Activated CD8-positive, alpha-beta memory T cell treated with anti-CD3 and anti-CD28 coated beads, Interleukin-2, amount 50 U/mL, for 24 hours (primary cell): ENCODE data around the gene SLC35G3.
"Not testable (repeated sequence)": the region's sequence is repeated elsewhere in the genome, so short reads cannot be mapped to it uniquely, and the experiment has no call there.

Experiments used
- DNase-seq: peaks from one replicate; pipeline ENCODE4 v3.0.0-alpha.2; 2020; ENCODE audit errors: extremely low read depth

The SLC35G3 gene

DNA sequence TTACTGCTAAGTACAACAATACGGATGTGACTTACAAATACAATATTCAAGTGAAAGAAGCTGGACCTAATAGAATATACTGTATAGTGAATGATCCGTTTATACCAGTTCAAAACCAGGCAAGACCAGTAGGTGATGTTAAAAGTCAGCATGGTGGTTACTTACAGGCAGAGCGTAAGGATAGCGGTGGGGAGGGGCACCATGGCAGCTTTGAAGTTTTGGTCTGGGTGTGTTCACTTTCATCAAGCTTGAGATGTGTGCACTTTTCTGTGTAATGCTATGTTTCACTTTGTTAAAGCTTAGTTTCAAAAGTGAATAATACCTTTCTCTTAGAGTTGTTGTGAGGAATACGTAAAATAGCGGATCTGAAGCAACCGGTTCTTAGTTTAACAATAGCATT, 16.5 kb upstream of the SLC35G3 start:
- DNase-seq, result no peak

DNA sequence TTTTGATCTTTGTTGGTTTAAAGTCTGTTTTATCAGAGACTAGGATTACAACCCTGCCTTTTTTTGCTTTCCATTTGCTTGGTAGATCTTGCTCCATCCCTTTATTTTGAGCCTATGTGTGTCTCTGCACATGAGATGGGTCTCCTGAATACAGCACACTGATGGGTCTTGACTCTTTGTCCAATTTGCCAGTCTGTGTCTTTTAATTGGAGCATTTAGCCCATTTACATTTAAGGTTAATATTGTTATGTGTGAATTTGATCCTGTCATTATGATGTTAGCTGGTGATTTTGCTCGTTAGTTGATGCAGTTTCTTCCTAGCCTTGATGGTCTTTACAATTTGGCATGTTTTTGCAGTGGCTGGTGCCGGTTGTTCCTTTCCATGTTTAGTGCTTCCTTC, 8.4 kb upstream of the SLC35G3 start:
- not testable (repeated sequence) for DNase-seq

DNA sequence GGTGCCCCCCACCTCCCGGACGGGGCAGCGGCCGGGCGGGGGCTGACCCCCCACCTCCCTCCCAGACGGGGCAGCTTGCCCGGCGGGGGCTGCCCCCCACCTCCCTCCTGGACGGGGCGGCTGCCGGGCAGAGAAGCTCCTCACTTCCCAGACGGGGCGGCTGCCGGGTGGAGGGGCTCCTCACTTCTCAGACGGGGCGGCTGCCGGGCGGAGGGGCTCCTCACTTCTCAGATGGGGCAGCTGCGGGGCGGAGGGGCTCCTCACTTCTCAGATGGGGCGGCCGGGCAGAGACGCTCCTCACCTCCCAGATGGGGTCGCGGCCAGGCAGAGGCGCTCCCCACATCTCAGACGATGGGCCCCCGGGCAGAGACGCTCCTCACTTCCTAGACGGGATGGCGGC, 869 bp upstream of the SLC35G3 start:
- DNase-seq, result not testable (repeated sequence)

DNA sequence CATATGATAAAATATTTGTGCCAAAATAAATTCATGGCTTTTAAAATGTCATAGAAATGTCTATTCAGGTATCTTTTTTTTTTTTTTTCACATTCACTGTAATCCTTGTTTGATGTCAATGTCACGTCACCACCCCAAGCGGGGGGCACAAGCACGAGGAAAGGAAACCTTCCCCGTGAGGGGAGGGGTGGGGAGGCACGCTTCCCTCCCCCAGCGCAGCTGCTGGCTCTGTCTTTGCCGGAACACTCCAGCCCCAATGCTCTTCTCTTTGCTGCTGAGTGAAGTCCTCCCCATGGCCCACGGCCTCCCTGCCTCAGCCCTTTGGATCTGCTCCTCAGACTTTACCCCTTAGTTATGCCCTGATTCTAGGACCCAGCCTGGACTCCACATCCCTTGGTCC, 1.5 kb downstream of the SLC35G3 start:
- no peak for DNase-seq

DNA sequence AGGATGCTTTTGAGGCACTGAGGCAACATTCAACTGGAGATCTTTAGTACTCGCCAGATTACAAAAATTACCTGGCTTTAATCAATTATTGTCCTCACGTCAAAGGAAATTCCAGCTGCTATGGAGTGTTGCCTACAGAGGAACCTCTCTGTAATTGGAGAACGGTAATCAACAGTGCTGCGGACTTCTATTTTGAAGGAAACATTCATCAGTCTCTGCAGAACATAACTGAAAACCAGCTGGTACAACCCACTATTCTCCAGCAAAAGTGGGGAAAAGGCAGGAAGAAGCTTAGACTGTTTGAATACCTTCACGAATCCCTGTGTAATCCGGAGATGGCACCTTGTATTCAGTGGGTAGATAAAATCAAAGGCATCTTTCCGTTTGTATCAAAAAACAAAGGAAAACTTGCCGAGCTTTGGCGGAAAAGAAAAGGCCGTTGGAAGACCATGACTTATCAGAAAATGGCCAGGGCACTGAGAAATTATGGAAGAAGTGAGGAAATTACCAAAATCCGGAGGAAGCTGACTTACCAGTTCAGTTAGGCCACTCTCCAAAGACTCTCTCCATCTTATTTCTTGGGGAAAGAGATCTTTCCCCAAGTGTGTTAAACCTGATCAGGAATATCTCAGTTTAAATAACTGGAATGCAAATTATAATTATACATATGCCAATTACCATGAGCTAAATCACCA, 3.0 kb downstream of the SLC35G3 start:
- no peak for DNase-seq

DNA sequence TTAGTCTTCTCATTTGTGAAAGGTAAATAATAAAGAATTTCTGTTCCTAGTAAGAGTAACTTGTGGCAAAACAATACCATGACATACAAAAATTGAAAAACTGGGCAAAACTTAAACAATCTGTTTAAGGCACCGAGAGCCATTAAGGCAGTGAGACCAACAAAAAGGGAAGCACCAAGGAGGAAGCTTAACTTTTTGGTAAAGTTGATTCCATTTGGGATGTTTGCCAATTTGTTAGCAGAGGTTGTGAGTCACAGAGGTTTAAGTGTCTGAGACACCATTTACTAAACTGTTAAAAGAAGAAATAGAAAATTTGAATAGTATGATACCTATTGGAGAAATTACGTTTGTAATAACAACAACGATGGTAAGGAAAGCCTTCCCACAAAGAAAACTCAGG, 4.9 kb downstream of the SLC35G3 start:
- DNase-seq, result no peak

DNA sequence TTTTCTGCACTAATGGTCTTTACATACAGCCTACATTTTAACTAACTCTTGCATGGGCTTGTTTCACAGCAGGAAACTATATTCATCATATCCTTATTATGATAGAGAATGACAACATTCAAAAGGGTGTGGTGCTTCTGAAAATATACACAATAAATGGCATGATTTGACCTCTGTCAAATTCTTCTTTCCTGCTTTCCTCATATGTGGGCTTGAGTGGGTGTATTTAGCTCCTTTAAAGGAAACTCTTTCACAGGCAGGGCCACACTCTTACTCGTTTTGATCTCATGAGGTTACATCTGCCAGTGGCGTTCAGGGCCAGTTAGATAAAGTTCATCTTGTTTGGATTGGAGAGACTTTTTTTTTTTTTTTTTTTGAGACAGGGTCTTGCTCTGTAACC, 6.1 kb downstream of the SLC35G3 start:
- DNase-seq, result no peak

DNA sequence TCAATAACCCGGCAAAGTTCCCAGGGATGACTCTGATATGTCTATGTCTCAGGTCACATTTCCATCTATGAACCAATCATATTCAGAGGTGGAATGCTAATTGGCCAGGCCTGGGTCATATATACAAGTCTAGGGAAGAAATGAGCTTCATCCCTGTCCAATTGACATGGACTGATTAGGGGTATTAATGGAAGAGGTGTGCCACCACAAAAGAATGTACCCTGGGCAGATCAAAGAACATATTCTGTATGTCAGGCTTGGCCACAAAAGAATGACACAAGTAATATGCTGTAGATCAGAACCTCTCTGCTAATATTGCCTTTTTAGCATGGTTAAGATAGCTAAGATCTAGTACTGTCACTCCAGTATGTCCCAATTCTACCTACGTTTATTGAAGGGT, 6.7 kb downstream of the SLC35G3 start:
- no peak for DNase-seq

DNA sequence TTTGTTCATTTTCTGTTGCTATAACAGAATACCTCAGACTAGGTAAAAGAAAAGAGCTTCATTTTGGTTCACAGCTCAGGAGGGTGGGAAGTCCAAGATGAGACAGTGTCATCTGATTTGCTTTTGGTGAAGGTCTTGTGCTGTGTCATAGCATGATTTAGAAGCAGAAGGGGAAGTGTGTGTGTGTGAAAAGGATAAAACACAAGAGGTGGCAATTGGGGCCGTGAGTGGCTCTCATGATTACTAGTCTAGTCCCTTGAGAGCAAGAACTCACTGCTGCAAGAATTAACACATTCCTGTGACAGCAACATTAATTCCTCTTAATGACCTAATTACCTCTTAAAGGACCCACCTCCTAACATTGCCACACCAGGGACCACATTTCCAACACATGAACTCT, 8.3 kb downstream of the SLC35G3 start:
- DNase-seq, result no peak

DNA sequence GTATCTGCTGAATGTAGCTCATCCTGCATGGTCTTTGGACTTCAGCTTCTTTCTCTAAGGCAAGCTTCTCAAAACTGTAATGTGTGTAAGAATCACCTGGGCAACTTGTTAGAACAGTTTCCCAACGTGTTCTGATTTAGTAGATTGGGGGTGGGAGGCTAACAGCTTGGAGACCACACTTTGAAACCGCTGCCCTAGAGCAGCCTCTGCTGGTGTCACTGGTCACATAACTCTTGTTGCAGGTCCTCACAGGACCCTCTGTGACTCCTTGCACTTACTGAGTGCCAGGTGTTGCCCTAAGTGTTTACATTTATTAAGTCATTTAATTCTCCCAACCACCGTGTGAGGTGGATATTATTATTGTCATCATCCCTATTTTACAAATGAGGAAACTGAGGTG, 9.9 kb downstream of the SLC35G3 start:
- DNase-seq, result no peak

DNA sequence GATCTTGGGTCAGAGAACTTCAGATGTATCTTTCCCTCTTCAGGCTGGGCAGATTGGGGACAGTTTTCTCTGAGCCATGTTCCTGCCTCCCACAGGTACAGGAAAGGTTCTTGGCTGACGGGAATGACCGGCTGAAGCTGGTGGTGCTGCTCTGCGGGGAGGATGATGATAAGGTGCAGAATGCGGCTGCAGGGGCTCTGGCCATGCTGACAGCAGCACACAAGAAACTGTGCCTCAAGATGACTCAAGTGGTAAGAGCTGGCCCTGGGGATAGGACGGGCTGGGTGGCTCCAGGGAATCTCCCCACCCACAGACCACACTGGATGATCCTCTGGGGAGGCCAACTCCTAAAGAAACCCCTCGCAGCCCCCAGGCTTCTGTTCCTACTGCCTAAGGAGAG, 10.9 kb downstream of the SLC35G3 start:
- no peak for DNase-seq

DNA sequence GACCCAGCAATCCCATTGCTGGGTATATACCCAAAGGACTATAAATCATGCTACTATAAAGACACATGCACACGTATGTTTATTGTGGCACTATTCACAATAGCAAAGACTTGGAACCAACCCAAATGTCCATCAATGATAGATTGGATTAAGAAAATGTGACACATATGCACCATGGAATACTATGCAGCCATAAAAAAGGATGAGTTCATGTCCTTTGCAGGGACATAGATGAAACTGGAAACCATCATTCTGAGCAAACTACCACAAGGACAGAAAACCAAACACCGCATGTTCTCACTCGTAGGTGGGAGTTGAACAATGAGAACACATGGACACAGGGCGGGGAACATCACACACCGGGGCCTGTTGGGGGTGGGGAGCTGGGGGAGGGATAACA, 14.8 kb downstream of the SLC35G3 start:
- not testable (repeated sequence) for DNase-seq

DNA sequence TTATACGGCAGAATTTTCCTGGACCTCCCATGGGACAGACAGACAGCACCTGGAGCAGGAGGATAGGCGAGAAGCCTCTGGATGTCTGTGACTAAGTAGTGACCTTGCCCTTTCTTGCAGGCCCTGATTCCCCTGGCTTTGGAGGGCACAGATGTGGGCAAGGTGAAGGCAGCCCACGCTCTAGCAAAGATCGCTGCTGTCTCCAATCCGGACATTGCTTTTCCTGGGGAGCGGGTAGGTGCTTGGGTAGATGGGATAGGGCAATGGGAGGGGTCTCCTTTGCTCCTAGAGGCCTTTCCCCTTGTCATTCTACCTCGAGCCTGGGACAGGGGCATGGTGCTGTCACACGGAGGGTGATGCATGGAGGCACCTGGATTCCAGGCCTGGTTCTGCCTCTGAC, 17.3 kb downstream of the SLC35G3 start:
- no peak for DNase-seq

DNA sequence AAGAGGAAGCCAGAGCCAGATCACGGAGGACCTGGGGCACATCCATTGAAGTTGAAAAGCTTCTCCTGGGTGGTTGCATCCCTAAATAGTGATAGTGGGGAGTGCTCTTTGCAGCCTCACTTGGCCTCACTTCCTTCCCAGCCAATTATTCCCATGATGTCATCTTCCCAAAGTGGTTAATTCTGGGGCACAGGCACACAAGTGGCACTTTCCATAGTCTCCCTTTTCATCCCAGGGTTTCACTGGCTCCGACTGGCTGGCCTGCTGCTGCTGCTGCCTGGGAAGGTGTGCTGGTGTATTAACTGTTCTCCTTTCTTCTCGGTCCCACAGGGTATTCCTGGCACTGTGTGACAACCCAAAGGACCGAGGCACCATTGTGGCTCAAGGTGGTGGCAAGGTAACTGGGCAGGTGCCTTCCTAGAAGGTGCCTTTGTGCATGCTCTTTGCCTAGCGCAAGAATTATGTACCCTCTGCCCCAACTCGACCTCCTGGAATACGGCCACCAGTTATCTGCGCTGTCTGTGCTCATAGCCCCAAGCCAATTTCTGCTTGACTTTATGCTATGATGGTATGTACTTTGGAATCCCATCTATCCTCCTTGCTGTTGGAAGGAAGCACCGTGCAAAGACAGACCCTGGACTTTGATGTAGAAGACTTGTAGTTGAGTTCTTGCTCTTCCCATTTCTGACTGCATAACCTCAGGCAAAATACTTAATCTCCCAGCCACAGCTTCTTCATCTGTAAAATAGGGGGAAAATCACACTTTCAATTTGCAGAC, 18.4 kb downstream of the SLC35G3 start:
- DNase-seq, result no peak

DNA sequence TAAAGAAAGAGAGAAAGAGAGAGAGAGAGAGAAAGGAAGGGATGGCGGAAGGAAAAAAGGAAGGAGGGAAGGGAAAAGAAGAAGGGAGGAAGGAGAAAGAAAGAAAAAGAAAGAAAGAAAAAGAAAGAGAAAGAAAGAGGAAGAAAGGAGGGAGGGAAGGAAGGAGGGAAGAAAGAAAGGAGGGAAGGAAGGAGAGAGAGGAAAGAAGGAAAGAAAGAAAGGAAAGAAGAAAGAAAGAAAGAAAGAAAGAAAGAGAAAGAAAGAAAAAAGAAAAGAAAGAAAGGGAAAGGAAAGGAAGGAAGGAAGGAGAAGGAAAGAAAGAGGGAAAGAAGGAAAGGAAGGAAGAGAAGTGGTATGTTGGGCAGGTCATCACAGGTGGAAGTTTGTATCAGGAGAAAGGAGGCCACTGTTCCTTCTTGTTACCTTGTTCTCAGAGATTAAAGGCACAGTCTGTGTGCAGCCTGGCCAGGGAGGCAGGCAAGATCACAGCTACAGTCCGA, 19.3 kb downstream of the SLC35G3 start:
- DNase-seq, result no peak

DNA sequence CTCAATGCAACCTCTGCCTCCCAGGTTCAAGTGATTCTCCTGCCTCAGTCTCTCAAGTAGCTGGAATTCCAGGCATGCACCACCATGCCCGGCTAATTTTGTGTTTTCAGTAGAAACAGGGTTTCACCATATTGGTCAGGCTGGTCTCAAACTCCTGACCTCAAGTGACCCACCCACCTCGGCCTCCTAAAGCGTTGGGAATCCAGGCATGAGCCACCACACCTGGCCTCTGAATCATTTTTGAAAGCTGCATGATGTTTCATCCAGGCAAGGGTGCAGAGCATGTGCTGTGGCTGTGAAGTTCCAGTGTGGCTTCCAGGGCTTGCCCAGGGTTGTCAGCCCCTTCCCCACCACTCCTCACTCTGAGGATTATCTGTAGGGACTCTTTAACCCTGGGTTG, 21.9 kb downstream of the SLC35G3 start:
- DNase-seq, result not testable (repeated sequence)

DNA sequence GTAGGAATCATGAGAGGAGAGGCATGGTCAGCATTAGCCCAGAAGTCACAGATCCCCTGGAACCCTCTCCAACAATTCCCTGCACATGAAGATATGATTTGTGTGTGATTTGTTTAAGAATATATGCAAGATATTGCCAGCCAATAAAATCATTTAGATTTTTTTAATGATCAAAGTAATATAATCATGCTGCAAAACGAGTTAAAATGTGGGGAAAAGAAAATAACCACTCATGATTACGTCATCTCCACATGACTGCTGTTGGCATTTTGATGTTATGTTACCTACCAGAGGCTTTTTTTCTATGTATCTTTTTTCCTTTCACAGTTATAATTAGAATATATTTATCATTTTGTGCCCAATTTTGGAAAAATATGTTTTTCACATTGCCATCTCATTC, 22.4 kb downstream of the SLC35G3 start:
- DNase-seq, result no peak

DNA sequence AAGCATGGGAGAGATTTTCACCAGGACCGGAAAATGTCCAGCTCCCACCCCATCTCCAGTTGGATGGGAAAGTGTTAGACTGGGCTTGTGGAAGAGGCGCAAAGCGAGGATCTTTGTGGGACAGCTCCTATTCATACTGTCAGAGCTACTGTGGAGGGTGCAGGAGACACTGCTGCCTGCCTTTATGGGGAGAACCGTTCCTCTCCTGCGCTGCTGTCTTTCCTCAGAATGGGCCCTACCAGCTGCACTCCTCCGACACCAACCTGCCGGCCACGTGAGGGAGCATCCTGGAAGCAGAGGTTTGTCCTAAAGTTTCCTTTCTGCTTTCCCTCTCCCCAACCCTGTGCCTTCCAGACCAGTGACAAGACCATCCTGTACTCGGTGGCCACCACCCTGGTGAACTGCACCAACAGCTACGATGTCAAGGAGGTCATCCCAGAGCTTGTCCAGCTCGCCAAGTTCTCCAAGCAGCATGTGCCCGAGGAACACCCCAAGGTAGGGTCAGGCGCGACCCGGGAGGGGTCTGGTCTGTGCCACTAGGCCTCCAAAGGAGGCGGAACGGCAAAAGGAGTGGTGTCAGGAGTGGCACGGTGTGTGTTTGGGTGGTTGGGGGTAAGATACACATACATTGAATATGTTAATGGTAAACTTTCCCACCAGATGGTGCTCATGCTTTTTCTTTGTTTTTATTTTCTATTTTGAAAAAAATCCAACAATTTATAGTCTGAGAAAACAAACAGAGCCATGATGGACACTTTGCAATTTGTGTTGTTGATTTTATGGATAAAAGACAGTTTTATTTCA, 23.0 kb downstream of the SLC35G3 start:
- no peak for DNase-seq

DNA sequence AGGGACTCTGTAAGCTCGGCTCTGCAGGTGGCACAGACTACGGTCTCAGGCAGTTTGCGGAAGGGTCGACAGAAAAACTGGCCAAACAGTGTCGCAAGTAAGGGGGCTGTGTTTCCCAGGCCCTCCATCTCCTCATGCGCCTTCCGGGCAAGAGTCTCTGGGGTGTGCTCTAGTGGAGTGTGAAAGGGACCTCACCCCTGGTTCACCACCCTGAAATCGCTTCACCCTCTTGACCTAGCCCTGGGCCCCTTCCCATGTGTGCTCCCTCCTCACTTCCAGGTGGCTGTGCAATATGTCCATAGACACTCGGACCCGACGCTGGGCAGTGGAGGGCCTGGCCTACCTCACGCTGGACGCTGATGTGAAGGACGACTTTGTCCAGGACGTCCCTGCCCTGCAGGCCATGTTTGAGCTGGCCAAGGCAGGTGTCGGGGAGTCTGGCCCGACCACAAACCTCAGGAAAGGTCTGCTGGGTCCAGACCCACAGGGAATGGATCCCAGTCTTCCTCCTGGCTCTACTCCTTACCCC, 24.3 kb downstream of the SLC35G3 start:
- DNase-seq, result no peak

DNA sequence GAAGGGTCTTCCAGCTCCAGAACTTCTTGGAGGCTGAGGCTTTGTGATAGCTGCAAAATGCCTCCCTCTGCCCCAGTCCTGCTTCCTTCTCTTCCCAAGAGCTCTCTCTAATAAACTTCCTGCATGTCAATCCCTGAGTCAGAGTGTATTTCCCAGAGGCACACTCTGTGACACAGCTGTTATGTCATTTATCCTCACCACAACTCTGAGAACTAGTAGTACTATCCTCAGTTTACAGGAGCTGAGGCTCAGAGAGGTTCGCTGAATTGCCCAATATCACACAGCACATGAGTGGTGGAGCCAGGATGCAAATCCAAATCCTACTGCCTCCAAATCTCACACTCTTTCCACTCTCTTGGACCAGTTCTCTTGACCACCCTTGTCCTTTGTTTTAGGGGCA, 26.5 kb downstream of the SLC35G3 start:
- no peak for DNase-seq

DNA sequence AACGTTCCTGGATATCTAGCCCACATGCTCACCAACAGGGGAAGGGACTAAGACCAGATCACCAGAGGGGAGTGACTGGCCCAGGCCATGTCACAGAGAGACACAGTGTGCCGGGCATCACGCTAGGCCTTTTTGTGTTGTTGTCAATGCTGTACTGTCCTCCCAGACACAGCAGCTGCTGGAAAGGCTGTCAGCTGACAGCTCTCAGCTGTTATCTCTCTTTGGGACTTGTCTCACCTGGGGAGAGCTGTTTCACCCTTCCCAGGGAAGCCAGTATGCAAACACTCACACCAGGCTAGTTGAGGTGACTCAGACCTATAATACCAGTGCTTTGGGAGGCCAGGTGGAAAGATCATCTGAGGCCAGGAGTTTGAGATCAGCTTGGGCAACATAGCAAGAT, 27.1 kb downstream of the SLC35G3 start:
- DNase-seq, result no peak

DNA sequence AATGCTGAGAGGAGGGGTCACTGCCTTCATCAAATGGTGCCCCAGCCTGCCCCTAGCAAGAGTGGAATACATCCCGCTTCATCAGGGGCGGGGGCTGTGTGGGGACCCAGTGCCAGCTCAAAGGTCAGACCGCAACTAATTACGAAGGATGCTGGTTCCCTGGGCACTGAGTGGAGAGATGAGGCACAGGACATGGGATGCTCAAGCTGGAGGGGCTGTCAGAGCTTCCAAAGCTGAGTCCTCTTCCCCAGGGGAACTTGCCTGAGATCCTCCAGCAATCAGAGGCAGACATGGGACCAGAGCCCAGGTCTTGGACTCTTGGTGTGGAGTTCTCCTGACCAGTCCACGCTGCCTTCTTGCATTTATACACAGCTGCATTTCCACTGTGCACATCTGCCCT, 27.7 kb downstream of the SLC35G3 start:
- no peak for DNase-seq
